Left cardiac atrium (tissue), 4 donors: Measurements from ENCODE around the gene INHBB. TPM values are rescaled to one million over a fixed set of nuclear protein-coding genes. Genes with fewer than 3 reads are reported as not detected.
A peak's percentile ranks its signal among the peaks of the same experiment; 100 is the strongest.
"Not testable (repeated sequence)": the region's sequence is repeated elsewhere in the genome, so short reads cannot be mapped to it uniquely, and the experiment has no call there.

Experiments used
- ATAC-seq, 2 donors: fragments of 200-7000 bp; cut with Tn5 transposase; one replicate each; pipeline ENCODE4 v1.9.1; 2020; ENCODE audit warnings: mild to moderate bottlenecking in 2 of 2, moderate library complexity in 2 of 2
- DNase-seq: peaks from one replicate; pipeline ENCODE4 v3.0.0-alpha.2; 2020
- intact Hi-C, 2 donors: fragments of 100-400 bp; cut with DNase I; formaldehyde crosslinking; loops; one replicate each; pipeline versions ENCODE4 v1.14.1 to v1.15.1; 2022 to 2023
- total RNA-seq, 2 donors: library from RNA; stranded (reverse); fragmentation: NEBNext Ultra II Directional; extraction: Animal tissue kit (Norgen Biotek cat#: 25700); gene quantifications; one replicate each; pipeline ENCODE4 v1.2.1, GENCODE V29; 2021
- donor health status: DM: no; HTN: yes; CAD: no.
- donor health status: DM: no; HTN: yes; CAD: no; lungs with severe emphysema.
- donor health status: DM: yes; HTN: yes; CAD: no.
- donor health status: Dilated cardiomyopathy.

The INHBB gene
- total RNA-seq, 2 donors from 2014 or later: 3.7 to 3.9 TPM

DNA sequence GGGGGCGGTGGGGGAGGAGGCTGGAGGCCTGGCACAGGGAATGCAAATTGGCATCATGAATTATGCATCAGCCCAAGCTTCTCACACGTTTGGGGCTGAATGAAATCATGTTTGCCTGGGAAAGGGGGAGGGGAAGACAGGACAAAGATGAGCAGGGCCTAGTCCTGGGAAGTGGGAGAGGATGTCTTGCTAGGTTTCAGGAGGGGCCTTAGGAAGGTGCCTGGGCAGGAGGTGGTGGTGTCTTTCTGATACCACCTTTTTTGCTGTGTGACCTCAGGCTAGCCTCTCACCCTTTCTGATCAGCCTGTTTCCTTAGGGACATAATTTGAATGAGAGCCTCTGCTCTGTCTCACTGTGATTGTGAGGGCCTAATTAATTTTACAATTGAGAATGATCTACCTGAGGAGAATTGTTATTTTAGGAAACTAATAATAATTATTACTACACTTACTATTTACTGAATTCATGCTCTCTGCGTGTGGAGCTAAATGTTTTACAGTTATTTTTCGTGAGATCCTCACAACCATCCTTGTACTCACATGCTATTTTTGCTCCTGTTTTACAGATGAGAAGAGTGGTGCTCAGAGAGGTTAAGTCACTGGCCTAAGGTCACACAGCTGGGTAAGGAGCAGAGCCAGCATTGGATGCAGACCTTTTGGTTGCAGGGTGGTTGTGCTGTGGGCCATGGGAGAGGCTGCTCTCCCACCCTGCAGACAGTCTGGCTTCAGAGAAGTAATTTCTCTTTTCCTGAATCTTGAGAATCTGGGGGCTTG is 39.6 kb downstream of the INHBB start:
- ATAC-seq (no peak), DNase-seq (no peak)
- intact Hi-C loops: no loop called here

DNA sequence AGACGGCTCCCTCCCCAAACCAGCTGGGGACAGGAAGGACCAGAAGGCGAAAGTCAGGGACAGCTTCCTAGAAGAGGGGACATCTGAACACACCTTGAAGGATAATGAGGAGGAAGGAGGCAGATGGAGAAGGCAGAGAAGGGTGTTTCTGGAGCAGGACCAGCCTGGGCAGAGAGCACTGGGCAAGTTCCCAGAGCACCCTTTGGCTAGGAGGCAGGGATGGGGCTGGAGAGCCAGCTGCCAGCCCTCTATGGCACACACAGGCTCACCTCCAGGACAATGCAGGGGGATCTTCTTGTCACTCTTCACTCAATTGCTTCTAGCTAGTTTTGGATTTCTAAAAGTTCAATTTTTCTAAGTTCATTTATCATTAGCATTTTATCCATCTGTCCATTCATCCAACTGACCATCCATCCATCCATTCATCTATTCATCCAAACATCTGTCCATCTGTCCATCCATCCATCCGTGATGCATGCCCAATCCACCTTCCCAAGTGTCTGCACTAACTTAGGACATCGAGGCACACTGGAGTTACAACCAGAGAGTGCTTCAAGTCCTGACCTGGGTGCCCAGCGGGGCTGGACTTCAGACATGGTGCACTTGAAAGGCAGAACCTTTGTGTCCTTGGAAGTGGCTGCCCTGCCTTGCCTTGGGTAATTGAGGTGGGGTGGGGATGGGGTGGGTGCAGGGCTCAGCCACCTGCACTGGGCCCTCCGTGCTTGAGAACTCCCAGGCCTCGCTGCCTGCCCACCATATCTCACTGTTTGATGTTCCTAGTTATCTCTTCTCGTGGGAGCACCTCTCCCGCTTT is 42.5 kb downstream of the INHBB start:
- DNase-seq (peak; percentile 12), ATAC-seq (no peak)
- intact Hi-C loops: no loop called here

DNA sequence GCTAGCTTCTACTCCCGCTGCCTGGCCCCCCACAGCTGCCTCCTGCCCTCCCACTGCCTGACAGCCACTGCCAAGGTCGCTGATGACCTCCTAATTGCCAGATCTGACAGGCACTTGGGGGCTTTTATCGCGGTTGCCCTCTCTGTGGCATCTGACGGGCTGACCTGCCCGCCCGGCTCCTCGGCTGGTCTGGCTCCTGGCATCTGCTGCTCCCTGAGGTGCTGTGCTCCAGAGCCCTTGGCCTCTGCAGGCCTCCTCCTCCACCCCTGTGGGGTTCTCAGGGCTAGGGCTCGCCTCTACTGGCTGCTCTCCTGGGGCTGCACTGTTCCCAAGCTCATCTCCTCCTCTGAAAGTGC is 43.1 kb downstream of the INHBB start:
- intact Hi-C loops: no loop called here
- DNase-seq (peak; percentile 11), ATAC-seq (no peak)

DNA sequence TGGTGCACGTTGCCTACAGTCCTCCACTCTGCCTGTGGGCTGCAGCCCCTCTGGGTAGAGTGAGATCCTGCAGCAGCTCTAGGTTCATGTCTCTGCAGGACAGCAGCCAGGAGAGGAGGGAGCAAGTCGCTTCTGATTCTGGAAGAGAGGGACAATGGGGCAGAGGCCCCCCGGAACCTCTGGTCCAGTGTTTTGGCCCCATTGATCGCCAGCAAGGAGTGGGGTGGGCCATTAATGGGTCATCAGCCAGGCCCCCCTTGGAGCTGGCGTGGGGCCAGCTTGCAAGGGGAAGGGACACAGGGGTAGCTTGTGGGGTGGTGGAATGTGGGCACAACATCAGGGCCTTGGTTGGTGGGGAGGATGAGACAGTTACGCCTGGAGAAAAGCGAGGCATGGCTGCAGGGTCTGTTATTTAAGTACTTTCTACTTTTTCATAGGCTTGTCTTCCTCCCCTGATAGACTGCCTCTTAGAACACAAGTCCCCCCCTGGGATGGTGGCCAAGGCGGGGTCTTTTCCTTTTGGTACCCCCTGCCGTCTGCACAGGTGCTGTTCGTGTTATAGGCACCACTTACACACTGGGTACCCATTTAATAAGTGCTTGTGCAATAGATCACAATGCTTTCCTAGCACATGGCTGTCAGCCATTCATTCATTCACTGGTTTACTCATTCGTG is 44.6 kb downstream of the INHBB start:
- intact Hi-C loops: no loop called here
- ATAC-seq (no peak), DNase-seq (no peak)

DNA sequence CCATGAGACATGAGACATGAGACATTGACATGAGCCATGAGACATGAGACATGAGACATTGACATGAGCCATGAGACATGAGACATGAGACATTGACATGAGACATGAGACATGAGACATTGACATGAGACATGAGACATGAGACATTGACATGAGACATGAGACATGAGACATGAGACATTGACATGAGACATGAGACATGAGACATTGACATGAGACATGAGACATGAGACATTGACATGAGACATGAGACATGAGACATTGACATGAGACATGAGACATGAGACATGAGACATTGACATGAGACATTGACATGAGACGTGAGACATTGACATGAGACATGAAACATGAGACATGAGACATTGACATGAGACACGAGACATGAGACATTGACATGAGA is 45.4 kb downstream of the INHBB start:
- DNase-seq, ATAC-seq, intact Hi-C loops: not testable (repeated sequence)

DNA sequence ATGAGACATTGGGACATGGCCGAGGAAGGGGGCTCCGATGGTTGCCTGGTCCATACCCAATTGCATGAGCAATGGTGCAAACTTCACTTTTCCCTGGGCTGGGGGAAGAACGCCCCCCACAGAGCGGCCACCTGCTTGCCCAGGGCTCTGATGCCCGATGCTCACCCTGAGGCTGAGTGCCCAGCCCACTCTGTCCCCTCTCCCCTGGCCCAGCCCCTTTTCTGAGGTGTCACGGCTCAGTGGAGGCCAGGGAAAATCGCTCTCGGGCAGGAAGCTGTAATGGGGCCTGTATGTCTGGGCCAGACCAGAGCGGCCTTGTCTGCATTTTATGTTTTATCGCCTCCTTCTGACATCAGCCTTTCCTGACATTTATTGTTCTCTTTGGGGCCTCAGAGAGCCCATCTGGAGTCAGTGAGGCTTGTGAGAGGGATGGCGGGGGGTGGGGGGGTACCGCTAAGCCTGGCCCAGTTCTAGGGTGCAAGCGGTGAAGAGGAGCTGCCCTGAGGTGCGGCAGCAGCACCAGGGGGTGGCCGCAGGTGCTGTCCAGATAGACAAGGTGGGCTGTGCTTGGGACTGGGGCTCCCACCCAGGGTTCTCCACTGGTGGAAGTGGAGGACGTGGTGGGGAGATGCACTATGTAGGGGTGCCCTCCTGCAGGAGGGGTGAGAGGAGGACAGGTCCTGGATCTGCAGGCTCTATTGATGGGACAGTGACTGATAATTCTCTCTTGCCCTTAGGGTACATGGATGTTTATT is 46.2 kb downstream of the INHBB start:
- intact Hi-C loops: no loop called here
- no peak for DNase-seq

DNA sequence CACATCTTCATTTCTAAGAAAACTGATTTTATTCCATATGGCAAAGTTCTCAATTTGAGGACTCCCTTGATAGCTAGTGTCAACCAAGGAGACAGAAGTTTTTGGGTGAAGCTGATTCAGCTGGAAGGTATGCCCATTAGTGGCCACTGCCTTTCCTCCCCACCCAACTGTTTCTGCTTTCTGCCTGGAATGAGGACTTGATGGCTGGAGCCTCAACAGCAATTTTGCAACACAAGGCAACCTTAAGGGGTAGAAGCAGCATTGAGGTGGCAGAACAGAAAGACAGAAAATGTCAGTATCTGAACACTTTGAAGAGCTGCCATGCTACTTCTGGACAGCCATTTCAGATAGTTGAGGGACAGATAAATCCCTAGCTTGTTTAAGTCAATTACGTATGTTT is 47.0 kb downstream of the INHBB start:
- ATAC-seq (no peak), DNase-seq (no peak)
- intact Hi-C loops: no loop called here

More for the DNA sequence above, 46.2 kb downstream of the INHBB start:
- ATAC-seq: no peak

DNA sequence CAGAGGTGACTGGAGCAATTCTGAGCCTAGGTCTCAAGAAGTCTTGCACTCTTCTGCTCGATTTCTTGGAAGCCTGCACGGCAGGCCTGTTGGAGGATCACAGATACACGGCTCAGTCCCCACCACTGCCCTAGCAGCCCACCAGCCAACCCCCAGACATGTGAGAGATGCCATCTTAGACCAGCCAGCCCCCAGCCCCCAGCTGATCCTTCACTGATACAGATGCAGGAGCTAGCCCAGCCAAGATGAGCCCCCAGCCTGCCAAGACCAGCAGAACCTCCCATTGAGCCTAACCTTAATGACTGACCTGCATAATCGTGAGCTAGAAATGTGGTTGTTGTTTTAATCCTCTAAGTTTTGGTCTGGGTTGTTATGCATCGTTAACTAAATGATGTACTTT is 47.5 kb downstream of the INHBB start:
- intact Hi-C loops: no loop called here
- DNase-seq (no peak), ATAC-seq (no peak)

DNA sequence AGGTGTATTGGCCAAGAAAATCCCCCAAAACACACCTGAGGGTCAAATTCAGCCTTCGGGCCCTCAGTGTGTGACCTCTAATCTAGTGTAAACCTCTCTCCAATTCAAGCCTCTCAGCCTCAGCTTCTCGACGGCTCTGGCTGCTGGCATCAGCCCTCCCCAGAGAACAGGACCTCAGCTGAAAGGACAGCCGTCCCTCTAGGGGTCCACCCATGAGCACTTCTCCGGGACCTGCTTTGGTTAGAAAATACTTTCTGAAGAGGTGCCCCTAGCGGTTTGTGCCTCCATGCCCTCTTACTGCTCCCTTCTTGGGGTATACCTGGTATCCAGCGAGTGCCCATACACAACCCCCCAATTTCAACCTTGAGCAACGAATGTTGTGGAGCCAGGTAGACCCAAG is 48.8 kb downstream of the INHBB start:
- no peak for DNase-seq

DNA sequence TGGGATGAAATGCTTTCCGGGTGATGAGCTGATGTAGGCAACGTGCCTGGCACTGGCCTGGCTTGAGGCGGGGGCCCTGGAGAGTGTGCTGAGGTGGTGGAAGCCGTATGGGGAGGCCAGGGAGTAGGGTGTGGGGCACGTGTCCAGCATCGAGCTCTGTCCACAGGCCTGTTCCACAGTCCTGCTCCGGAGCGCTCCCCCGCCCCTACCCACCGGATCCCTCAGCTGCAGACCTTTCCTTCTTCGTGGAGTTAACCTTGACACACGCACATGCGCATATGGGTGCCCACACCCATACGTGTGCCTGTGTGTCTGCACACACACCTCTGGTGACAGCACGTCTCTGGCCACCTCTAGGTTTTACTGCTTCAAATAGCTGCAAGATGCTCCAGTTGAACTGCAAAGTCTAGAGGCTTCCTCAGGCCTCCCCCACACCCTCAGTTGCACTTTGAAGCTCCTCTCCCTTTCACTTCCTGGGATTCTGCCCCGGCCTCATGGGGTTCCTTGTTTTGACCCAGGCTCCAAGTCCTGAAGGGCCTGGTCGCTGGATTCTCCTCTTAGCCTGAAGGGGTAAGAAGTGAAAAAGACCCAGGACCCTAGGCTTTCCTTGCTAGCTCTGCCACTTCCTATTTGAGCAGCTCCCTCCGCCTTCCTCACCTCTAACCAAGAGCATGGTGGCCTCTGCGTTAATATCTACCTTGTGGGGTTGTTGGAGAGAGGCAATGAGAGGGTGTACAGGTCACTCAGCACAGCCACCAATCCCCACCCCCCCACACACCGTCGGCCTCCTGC is 49.5 kb downstream of the INHBB start:
- DNase-seq (no peak), ATAC-seq (no peak)
- intact Hi-C loops: no loop called here

More for the DNA sequence above, 48.8 kb downstream of the INHBB start:
- intact Hi-C loops: no loop called here
- no peak for ATAC-seq

DNA sequence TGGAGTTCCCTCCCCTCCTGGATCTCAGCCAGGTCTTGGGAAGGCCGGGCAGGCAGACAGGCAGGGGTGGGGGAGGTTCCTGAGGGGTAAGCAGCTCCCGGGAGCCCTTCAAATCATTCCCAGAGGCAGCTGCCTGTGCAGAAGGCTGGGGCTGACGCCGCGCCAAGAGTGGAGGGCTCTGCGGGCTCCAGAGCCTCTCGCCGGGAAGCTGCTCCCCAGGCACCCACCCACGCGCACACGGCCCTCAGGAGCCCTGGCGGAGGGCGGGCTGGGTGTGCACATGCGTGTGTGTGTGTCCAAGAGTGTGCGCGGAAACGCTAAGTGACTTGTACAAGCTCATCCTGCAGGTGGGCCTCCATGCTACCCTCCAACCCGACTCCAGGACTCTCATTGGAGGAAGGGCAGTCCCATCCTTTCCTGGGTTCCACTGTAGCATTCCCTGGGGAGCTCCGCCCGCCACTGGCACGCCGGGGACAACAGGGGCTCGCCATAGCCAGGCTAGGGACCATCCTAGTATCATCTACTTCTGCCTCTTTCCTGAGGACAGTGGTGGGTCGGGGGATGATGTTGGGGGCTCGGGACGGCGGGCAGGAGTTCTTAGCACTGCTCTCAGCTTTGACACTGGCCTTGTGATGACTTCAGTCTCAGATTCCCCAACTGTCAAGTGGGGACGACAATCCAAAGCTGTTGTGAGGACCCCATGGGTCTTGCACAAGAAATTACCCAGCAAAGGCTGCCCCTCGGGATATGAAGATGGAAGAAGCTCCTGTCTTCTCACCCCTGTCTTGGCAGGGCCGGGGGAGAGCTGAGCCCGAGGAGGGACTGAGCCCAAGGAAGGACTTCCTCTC is 50.3 kb downstream of the INHBB start:
- DNase-seq: no peak
- intact Hi-C loops: no loop called here

DNA sequence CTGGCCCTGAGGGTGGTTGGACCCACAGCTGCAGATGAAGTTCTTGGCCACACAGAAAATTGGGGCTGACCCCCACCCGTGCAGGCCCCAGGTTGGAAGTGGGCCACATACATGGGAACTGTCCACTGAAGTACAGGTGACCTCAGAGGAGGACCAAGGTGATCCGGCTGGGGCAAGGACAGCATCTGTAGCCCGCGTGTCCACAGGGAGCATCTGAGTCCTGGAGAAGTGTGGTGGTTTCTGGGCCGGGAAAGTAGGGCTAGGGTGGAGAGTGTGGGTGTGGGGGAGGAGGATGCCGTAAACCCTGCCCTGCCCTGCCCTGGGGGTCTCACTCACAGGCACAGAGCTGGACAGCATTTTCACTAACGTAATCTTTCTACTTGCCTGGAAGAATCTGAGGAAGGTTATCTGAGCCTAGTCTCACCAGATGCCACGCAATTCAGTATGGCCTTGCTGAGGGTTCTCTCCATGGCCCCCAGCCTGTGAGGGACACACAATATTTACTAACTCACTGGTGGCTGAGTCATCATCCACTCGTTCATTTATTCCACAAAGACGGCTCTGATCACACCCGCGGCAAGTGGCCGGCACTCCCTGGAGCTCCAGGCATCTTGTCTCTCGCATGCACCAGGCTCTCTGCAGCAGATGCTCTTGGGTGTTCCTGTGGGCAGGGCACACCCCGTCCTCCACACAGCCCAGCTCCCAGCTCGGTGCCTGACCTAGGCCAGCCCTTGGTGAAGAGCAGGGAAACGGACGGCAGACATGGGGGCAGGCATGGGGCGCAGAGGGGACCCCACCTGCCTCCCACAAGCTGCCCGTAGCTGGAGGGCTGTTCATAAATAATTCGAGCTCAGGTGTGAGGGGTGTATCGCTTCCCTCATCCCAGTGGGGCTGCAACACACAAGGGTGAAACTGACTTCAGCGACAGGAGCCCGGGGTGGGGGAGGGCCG is 51.2 kb downstream of the INHBB start:
- intact Hi-C loops: no loop called here
- DNase-seq (no peak), ATAC-seq (no peak)

More for the DNA sequence above, 50.3 kb downstream of the INHBB start:
- ATAC-seq: peak in 1 of 2 donors; percentile 27

DNA sequence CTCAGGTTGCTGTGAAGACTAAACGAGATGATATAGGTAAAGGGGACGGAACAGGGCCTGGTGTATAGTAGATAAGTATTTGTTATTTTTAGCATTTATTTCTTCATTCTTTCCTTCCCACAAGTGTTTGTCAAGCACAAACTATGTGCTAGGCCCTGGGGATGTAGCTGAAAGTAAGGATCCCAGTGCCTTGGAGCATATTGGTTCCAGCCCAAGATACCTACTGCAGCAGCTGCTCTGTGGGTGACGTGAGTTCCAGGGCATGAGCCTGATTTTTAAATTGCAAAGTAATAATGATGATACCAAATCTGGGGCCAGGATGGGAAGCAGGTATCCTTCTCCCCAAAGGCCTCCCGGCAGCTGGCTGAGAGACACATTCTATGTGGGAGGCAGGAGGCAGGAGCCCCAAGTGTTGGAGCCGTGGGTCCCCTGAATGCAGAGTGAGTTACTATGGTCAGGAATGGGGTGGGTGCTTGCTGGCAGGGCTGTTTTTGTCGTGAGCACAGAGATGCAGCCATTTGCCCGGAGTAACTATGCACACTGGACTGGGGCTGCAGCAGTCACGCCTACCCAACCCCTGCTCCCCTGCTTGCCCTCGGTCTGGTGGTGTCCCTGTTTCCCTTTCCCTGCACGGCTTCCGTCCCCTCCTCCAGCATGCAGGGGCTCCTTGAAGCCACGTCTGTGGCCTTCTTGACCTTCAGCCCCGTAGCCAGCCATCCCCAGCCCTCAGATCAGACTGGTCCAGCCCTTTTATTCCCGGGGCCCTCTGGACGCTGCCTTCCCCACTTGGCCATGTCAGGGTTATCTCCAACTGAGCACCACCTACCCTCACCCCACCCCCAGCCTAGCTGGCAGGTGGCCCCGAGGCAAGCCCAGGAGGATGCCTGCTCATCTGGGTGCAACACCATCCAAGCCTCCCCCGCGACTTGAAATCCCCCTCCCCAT is 52.4 kb downstream of the INHBB start:
- DNase-seq (peak; percentile 12), ATAC-seq (no peak)
- intact Hi-C loops: no loop called here

DNA sequence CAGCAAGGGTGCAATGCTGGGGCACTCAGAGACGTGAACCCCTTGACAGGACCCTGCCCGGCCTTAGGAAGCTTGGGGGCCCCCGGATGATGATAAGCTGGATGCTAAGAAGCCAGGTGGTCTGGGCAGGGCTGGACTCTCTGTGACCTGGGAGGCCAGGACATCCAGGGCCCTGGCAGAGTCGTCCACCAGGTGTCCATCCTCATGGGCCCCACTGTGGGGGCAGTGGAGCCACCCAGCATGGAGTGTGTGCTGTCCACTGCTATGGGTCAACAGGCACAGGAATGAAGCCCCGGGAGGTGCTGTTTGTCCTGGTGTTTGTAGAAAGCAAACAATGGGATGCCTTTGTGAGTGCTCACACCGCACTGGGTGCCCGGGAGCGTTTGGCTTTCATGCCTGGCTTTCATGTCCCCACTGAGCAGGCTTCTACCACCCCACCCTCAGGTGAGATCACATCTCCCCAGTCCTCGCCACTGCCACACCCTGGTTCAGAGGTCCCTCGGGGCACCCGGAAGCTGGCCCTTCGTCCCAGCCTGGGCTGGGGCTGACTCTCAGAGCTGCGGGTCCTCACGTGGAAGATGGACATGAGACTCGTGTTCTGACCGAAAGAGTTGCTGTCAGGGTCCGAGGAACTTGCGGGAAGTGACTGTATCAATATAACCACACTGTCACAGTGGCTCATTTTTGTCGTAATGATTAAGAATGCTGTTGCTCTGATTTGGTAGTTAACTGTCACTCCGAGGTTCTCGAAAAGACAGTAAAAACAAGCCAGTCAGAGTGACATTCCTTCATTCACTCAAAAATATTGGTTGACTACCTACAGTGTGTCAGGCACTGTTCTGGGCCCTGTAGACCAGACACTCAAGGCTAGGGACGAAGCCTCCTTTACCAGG is 53.3 kb downstream of the INHBB start:
- ATAC-seq: no peak
- intact Hi-C loops: no loop called here
- DNase-seq: peak; percentile 15

DNA sequence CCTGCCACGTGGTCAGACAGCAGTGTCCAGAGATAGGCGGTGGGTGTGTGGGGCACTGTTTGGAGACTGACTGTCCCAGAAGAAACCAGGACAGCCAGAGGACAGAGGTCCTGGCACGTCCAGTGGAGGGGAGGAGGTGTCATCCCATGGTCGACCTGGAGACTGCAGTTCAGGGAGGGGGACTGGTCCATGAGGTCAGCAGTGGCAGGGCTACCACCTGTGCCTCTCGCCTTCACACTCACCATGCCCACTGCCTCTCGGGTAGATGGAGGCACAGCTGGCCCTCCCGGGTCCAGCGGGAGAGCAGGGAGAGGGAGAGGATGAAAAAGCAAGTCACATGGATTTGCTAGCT is 53.9 kb downstream of the INHBB start:
- DNase-seq (no peak), ATAC-seq (no peak)
- intact Hi-C loops: no loop called here
